T-helper 2 cell treated with Interferon-gamma antibody and Interleukin-4, amounts not matched to agents 5 μg/mL and 100 μg/mL, for 36 hours (primary cell): ENCODE data around the gene WAC.
"Not testable (repeated sequence)": the region's sequence is repeated elsewhere in the genome, so short reads cannot be mapped to it uniquely, and the experiment has no call there.

Experiments used
- DNase-seq: peaks from one replicate; pipeline ENCODE4 v3.0.0; 2021; ENCODE audit warnings: low spot score
- H3K27ac Mint-ChIP-seq: one replicate; pipeline ENCODE4 v1.8.0; 2021; ENCODE audit warnings: mild to moderate bottlenecking, mixed read lengths
- H3K27me3 Mint-ChIP-seq: one replicate; pipeline ENCODE4 v1.8.0; 2021; ENCODE audit warnings: low read depth, mixed read lengths
- H3K36me3 Mint-ChIP-seq: one replicate; pipeline ENCODE4 v1.8.0; 2021; ENCODE audit warnings: low read depth, mixed read lengths
- H3K4me1 Mint-ChIP-seq: one replicate; pipeline ENCODE4 v1.8.0; 2021; ENCODE audit warnings: low read depth, mixed read lengths
- H3K4me3 Mint-ChIP-seq: one replicate; pipeline ENCODE4 v1.8.0; 2022; ENCODE audit warnings: mild to moderate bottlenecking, moderate library complexity, mixed read lengths
- H3K9me3 Mint-ChIP-seq: one replicate; pipeline ENCODE4 v1.8.0; 2021; ENCODE audit warnings: mixed read lengths

The WAC gene

DNA sequence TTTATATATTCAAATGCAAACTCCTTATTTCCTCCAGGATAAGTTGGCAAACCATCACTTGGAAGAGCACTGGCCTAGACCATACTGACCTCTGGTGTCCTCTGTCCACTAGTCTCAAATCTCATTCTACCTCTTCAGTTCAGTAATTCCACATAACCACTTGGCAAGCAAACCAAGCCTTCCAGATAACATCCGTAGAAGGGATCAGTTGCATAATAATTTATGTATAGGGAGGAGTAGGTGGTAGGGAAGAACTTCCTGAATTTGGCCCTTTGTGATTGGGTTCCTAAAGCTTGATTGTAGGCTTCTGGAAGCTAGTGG is 55.0 kb downstream of the WAC start:
- H3K27me3 Mint-ChIP-seq, result no peaks in the 10 kb centered on the region
- no peak overlapping the region for H3K27ac Mint-ChIP-seq
- no peak for DNase-seq
- no peak overlapping the region for H3K4me3 Mint-ChIP-seq
- H3K36me3 Mint-ChIP-seq, result peaks cover 65% of the 10 kb centered on the region
- no peaks in the 10 kb centered on the region for H3K9me3 Mint-ChIP-seq
- H3K4me1 Mint-ChIP-seq, result peaks cover 15% of the 10 kb centered on the region

- no peaks in the 10 kb centered on the region for H3K27me3 Mint-ChIP-seq
- no peaks in the 10 kb centered on the region for H3K9me3 Mint-ChIP-seq
- DNase-seq, result no peak
- H3K4me1 Mint-ChIP-seq, result peaks cover 36% of the 10 kb centered on the region
- H3K4me3 Mint-ChIP-seq, result peak overlapping the region; percentile 5
- H3K27ac Mint-ChIP-seq, result peak overlapping the region; percentile 7
- H3K36me3 Mint-ChIP-seq, result peaks cover 67% of the 10 kb centered on the region
Measured at GRCh38 chr10:28592953-28593352, 60.0 kb downstream of the WAC start.

GRCh38 chr10:28593811-28594210 is 60.9 kb downstream of the WAC start:
- DNase-seq, result no peak
- Mint-ChIP-seq H3K4me3 (no peak overlapping the region), H3K36me3 (peaks cover 72% of the 10 kb centered on the region)

DNA sequence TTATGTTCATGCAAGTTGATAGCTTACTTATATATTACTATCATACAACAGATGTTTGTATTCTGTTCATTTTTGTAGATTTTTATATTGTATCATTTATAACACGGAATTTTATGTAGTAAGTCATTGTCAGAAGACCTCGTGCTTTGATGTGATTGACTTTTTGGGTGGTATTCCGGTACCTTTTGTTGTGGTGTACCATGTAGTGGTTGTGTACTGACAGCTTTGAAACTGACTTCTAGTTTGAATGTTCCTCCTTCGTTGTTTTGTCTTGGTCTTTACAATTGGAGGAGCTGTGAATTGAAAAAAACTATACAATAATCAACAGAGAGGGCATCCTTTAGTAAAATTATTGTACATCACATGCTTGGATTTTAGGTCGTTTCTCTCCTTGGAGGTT is 61.5 kb downstream of the WAC start:
- DNase-seq, result no peak
- no peaks in the 10 kb centered on the region for H3K27me3 Mint-ChIP-seq
- peaks cover 40% of the 10 kb centered on the region for H3K4me1 Mint-ChIP-seq
- peaks cover 73% of the 10 kb centered on the region for H3K36me3 Mint-ChIP-seq
- no peaks in the 10 kb centered on the region for H3K9me3 Mint-ChIP-seq
- H3K27ac Mint-ChIP-seq, result peak overlapping the region; percentile 36
- H3K4me3 Mint-ChIP-seq, result no peak overlapping the region

More at GRCh38 chr10:28593811-28594210, 60.9 kb downstream of the WAC start:
- Mint-ChIP-seq H3K9me3 (no peaks in the 10 kb centered on the region), H3K27me3 (no peaks in the 10 kb centered on the region), H3K27ac (no peak overlapping the region), H3K4me1 (peaks cover 40% of the 10 kb centered on the region)

DNA sequence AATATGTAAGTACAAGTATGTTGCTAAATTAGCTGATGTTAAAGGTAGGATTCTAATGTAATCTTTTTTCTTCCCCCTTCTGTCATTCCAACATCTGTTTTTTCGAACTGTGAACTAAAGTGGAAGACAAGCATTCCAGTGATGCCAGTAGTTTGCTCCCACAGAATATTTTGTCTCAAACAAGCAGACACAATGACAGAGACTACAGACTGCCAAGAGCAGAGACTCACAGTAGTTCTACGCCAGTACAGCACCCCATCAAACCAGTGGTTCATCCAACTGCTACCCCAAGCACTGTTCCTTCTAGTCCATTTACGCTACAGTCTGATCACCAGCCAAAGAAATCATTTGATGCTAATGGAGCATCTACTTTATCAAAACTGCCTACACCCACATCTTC is 62.7 kb downstream of the WAC start:
- Mint-ChIP-seq H3K36me3 (peaks cover 71% of the 10 kb centered on the region), H3K4me3 (no peak overlapping the region), H3K27ac (no peak overlapping the region), H3K9me3 (no peaks in the 10 kb centered on the region), H3K4me1 (peaks cover 42% of the 10 kb centered on the region), H3K27me3 (no peaks in the 10 kb centered on the region)
- DNase-seq, result no peak

- Mint-ChIP-seq H3K36me3 (peaks cover 44% of the 10 kb centered on the region), H3K4me3 (no peak overlapping the region), H3K27ac (no peak overlapping the region), H3K4me1 (peaks cover 29% of the 10 kb centered on the region), H3K27me3 (no peaks in the 10 kb centered on the region), H3K9me3 (no peaks in the 10 kb centered on the region)
- no peak for DNase-seq
Measured at GRCh38 chr10:28600056-28600455, 67.1 kb downstream of the WAC start.

DNA sequence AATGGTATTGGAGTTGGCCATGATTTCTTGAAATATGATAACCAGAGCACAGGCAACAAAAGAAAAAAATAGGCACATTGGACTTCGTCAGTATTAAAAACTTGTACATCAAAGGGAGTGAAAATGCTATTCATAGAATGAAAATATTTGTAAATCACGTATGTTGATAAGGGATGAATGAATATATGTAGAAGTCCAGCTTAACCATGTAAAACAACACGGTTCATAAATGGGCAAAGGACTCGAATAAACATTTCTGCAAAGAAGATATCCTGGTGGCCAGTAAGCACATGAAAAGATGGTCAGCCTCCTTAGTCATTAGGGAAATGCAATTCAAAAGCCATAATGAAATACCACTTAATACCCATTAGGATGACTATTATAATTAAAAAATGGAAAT is 68.1 kb downstream of the WAC start:
- Mint-ChIP-seq H3K4me1 (peaks cover 30% of the 10 kb centered on the region), H3K4me3 (no peak overlapping the region), H3K9me3 (no peaks in the 10 kb centered on the region), H3K36me3 (peaks cover 38% of the 10 kb centered on the region), H3K27me3 (no peaks in the 10 kb centered on the region), H3K27ac (no peak overlapping the region)
- no peak for DNase-seq

- Mint-ChIP-seq H3K4me1 (peaks cover 21% of the 10 kb centered on the region), H3K9me3 (no peaks in the 10 kb centered on the region), H3K36me3 (peaks cover 28% of the 10 kb centered on the region), H3K27ac (no peak overlapping the region), H3K27me3 (no peaks in the 10 kb centered on the region), H3K4me3 (no peak overlapping the region)
- no peak for DNase-seq
Measured at GRCh38 chr10:28604567-28605536, 71.9 kb downstream of the WAC start.

GRCh38 chr10:28606568-28606967 is 73.7 kb downstream of the WAC start:
- Mint-ChIP-seq H3K4me3 (no peak overlapping the region), H3K36me3 (peaks cover 37% of the 10 kb centered on the region), H3K9me3 (no peaks in the 10 kb centered on the region), H3K27ac (peak overlapping the region; percentile 38), H3K4me1 (peaks cover 21% of the 10 kb centered on the region), H3K27me3 (no peaks in the 10 kb centered on the region)
- DNase-seq, result no peak

- H3K4me3 Mint-ChIP-seq, DNase-seq, H3K9me3 Mint-ChIP-seq, H3K27ac Mint-ChIP-seq, H3K27me3 Mint-ChIP-seq: not testable (repeated sequence)
- Mint-ChIP-seq H3K4me1 (peaks cover 19% of the 10 kb centered on the region), H3K36me3 (peaks cover 54% of the 10 kb centered on the region)
Measured at GRCh38 chr10:28609636-28610035, 76.7 kb downstream of the WAC start.

GRCh38 chr10:28612877-28613276 is 80.0 kb downstream of the WAC start:
- Mint-ChIP-seq H3K27ac (no peak overlapping the region), H3K9me3 (no peaks in the 10 kb centered on the region), H3K4me1 (peaks cover 5% of the 10 kb centered on the region), H3K4me3 (no peak overlapping the region), H3K27me3 (no peaks in the 10 kb centered on the region), H3K36me3 (peaks cover 71% of the 10 kb centered on the region)
- DNase-seq, result no peak

DNA sequence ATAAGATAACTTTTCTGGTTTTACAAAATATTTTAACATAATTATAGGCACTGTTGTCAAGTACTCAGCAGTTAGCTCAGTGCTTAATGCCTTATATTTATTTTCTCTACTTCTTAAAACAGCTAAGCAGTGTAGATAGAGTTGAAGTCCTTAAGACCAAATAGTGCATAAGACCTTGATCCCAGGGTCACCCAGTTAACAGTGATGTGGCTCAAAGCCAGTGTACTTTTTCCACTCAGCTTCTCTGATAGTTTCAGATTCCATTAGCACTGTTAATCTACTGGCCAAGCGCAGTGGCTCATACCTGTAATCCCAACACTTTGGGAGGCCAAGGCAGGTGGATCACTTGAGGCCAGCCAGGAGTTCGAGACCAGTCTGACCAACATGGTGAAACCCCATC is 83.6 kb downstream of the WAC start:
- Mint-ChIP-seq H3K27me3 (no peaks in the 10 kb centered on the region), H3K27ac (no peak overlapping the region), H3K9me3 (no peaks in the 10 kb centered on the region), H3K36me3 (peaks cover 66% of the 10 kb centered on the region), H3K4me1 (peaks cover 2% of the 10 kb centered on the region), H3K4me3 (no peak overlapping the region)
- DNase-seq, result no peak

DNA sequence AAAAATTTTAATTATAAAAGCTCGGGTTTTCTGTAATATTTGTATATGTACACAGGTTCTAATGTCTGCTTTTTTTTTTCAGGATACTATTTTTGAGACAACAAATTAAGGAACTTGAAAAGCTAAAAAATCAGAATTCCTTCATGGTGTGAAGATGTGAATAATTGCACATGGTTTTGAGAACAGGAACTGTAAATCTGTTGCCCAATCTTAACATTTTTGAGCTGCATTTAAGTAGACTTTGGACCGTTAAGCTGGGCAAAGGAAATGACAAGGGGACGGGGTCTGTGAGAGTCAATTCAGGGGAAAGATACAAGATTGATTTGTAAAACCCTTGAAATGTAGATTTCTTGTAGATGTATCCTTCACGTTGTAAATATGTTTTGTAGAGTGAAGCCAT is 86.5 kb downstream of the WAC start:
- no peaks in the 10 kb centered on the region for H3K9me3 Mint-ChIP-seq
- no peak overlapping the region for H3K4me3 Mint-ChIP-seq
- DNase-seq, result no peak
- no peaks in the 10 kb centered on the region for H3K27me3 Mint-ChIP-seq
- peaks cover 50% of the 10 kb centered on the region for H3K36me3 Mint-ChIP-seq
- peaks cover 2% of the 10 kb centered on the region for H3K4me1 Mint-ChIP-seq
- H3K27ac Mint-ChIP-seq, result no peak overlapping the region

DNA sequence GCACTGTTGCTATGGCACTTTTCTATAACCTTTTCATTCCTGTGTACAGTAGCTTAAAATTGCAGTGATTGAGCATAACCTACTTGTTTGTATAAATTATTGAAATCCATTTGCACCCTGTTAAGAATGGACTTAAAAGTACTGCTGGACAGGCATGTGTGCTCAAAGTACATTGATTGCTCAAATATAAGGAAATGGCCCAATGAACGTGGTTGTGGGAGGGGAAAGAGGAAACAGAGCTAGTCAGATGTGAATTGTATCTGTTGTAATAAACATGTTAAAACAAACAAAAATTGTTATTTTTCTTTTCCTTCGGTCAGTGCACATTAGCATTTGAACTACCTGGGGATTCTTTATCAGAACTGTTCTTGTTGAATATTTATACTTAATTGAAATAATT is 87.3 kb downstream of the WAC start:
- Mint-ChIP-seq H3K4me1 (peaks cover 2% of the 10 kb centered on the region), H3K9me3 (no peaks in the 10 kb centered on the region), H3K4me3 (no peak overlapping the region), H3K36me3 (peaks cover 42% of the 10 kb centered on the region), H3K27me3 (no peaks in the 10 kb centered on the region), H3K27ac (no peak overlapping the region)
- DNase-seq, result no peak

DNA sequence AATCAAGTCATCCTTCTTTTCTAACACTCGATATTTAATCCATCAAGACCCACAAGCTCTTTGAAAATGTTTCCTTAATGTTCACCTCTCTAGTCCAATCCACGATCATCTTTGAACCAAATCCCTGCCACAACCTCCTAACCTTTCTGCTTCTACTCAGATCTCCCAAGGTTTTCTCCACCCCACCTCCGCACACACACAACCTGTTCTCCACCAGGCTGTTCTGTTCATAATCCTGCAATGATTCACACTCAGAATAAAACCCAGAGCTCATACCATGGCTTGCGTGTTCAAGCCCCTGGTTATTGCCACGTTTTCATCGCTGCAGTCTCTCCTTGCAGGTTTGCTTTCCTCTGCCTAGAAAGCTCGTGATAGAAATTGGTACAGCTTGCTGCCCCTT is 90.6 kb downstream of the WAC start:
- Mint-ChIP-seq H3K9me3 (no peaks in the 10 kb centered on the region), H3K27ac (no peak overlapping the region), H3K27me3 (peaks cover 3% of the 10 kb centered on the region), H3K4me1 (peaks cover 3% of the 10 kb centered on the region), H3K36me3 (peaks cover 24% of the 10 kb centered on the region), H3K4me3 (no peak overlapping the region)
- no peak for DNase-seq
